Thoracic aorta (tissue), 2 donors: ENCODE data around the gene LOXL3. TPM values are rescaled to one million over a fixed set of nuclear protein-coding genes. Genes with fewer than 3 reads are reported as not detected.

Experiments used
- ATAC-seq: fragments of 150-250 bp; one replicate; pipeline ENCODE4 v1.8.0; 2017; ENCODE audit warnings: low read depth; ENCODE audit not compliant: insufficient number of reproducible peaks, low FRiP score
- DNase-seq: peaks from one replicate; pipeline ENCODE4 v3.0.0-alpha.2; 2020; ENCODE audit warnings: low spot score
- H3K27ac ChIP-seq, 2 donors: fragments of 200-600 bp; sonication (generic); 1 replicate in 1 of 2; 2 replicates in 1 of 2; pipeline ENCODE4 v1.5.1; 2016; ENCODE audit warnings: mild to moderate bottlenecking in 2 of 2, moderate library complexity in 2 of 2
- H3K27me3 ChIP-seq: fragments of 200-600 bp; sonication (generic); replicated peaks from 2 replicates; pipeline ENCODE4 v1.6.0; 2016; ENCODE audit warnings: mild to moderate bottlenecking; ENCODE audit not compliant: insufficient read depth
- H3K36me3 ChIP-seq: fragments of 200-600 bp; sonication (generic); one replicate; pipeline ENCODE4 v1.5.1; 2016
- H3K4me1 ChIP-seq, 2 donors: fragments of 200-600 bp; sonication (generic); 1 replicate in 1 of 2; 2 replicates in 1 of 2; pipeline versions ENCODE4 v1.5.1 to v1.6.0; 2016; ENCODE audit warnings: low read depth in 2 of 2, mild to moderate bottlenecking in 1 of 2; ENCODE audit not compliant: control insufficient read depth in 1 of 2
- H3K4me3 ChIP-seq: fragments of 200-600 bp; sonication (generic); 2 replicates; pipeline ENCODE4 v1.5.1; 2016; ENCODE audit warnings: mild to moderate bottlenecking
- H3K9me3 ChIP-seq: fragments of 200-600 bp; sonication (generic); 2 replicates; pipeline ENCODE4 v1.5.1; 2016
- CTCF ChIP-seq: fragments of 200-600 bp; sonication (generic); IDR thresholded peaks from one replicate; pipeline ENCODE4 v1.5.1; 2019; ENCODE audit warnings: antibody characterized with exemption
- total RNA-seq, 2 donors: library from RNA; depleted of rRNA; stranded (reverse); fragments of >200 nt; gene quantifications; one replicate each; pipeline versions ENCODE4 v1.1.0 to v1.2.3, GENCODE V29; 2016

Gene LOXL3
- total RNA-seq, 2 donors from 2014 or later: 16.6 to 24.9 TPM

GRCh38 chr2:74482801-74483674 is 70.7 kb downstream of the LOXL3 start, which contains the start of the genes CCDC142 and TTC31:
TSS of gene CCDC142 (minus strand) at chr2:74482998. CDS start at chr2:74482837, 161 bp downstream.
TSS of gene TTC31 (plus strand) at chr2:74483081. CDS start at chr2:74483096, 15 bp downstream.
- DNase-seq (peak; percentile 95), ATAC-seq (peak; percentile 100)
- H3K27ac ChIP-seq: peak within 1 kb of the TSS; percentile 88 to 94
- H3K27me3 ChIP-seq: no peaks in the 10 kb centered on the region
- peak within 1 kb of the TSS; percentile 100 for H3K4me3 ChIP-seq
- peaks cover 17% of the 10 kb centered on the region for H3K36me3 ChIP-seq
- H3K4me1 ChIP-seq: peaks cover 23 to 35% of the 10 kb centered on the region in 2 donors
- no peaks in the 10 kb centered on the region for H3K9me3 ChIP-seq
- TF ChIP-seq CTCF: peak; percentile 78

Other genes with a start within 250 kb of the LOXL3 start
- 1 to 10 TPM; 2.2 to 9.5 TPM for gene SLC4A5, start 210.5 kb downstream of the LOXL3 start, total RNA-seq
- gene DCTN1, start 173.6 kb downstream of the LOXL3 start, total RNA-seq: 100 to 1,000 TPM; 123 to 332 TPM
- 1 to 10 TPM; 1.7 to 1.9 TPM for gene C2orf81, start 132.3 kb downstream of the LOXL3 start, total RNA-seq
- gene WDR54, start 132.2 kb downstream of the LOXL3 start, total RNA-seq: 1 to 10 TPM; 6.1 to 6.2 TPM
- 10 to 100 TPM; 23.2 to 25.6 TPM for gene RTKN, start 112.0 kb downstream of the LOXL3 start, total RNA-seq
- 10 to 100 TPM; 15.4 to 17.8 TPM for gene INO80B, start 98.9 kb downstream of the LOXL3 start, total RNA-seq
- 10 to 100 TPM; 27.4 to 47.1 TPM for gene WBP1, start 95.5 kb downstream of the LOXL3 start, total RNA-seq
- 10 to 100 TPM; 42.0 to 55.9 TPM for gene MOGS, start 88.6 kb downstream of the LOXL3 start, total RNA-seq
- gene MRPL53, start 81.3 kb downstream of the LOXL3 start, total RNA-seq: 10 to 100 TPM; 14.6 to 40.8 TPM
- gene CCDC142, start 70.9 kb downstream of the LOXL3 start, total RNA-seq: 10 to 100 TPM; 31.5 to 43.4 TPM
- gene TTC31, start 70.9 kb downstream of the LOXL3 start, total RNA-seq: 10 to 100 TPM; 37.9 to 38.9 TPM
- under 1 TPM; 0.54 to 0.71 TPM for gene LBX2, start 54.3 kb downstream of the LOXL3 start, total RNA-seq
- gene PCGF1, start 46.2 kb downstream of the LOXL3 start, total RNA-seq: 1 to 10 TPM; 7.8 to 8.0 TPM
- gene TLX2, start 39.5 kb downstream of the LOXL3 start, total RNA-seq: not detected
- 1 to 10 TPM in 1 of 2 donors, not detected in 1; 1.9 TPM for gene DQX1, start 27.7 kb downstream of the LOXL3 start, total RNA-seq
- gene AUP1, start 24.2 kb downstream of the LOXL3 start, total RNA-seq: 100 to 1,000 TPM in 1 of 2 donors, 10 to 100 TPM in 1; 85.5 to 113 TPM
- 10 to 100 TPM; 34.9 to 35.6 TPM for gene HTRA2, start 24.0 kb downstream of the LOXL3 start, total RNA-seq
- gene DOK1, start 778 bp upstream of the LOXL3 start, total RNA-seq: 10 to 100 TPM; 17.6 to 23.1 TPM
- 1 to 10 TPM in 1 of 2 donors, not detected in 1; 4.5 TPM for gene M1AP, start 94.4 kb upstream of the LOXL3 start, total RNA-seq
- 10 to 100 TPM in 1 of 2 donors, 1 to 10 TPM in 1; 9.5 to 27.6 TPM for gene SEMA4F, start 100.3 kb upstream of the LOXL3 start, total RNA-seq